ENCODE measurements around the gene SLC25A51. TPM values are rescaled to one million over a fixed set of nuclear protein-coding genes. Genes with fewer than 3 reads are reported as not detected.
A peak's percentile ranks its signal among the peaks of the same experiment; 100 is the strongest.

SLC25A51 gene
- total RNA-seq, 5 donors from 2014 or later (not counting 1 experiment from before 2014, with no cell fraction given), result 19.7 to 37.6 (median 32.4) TPM

DNA sequence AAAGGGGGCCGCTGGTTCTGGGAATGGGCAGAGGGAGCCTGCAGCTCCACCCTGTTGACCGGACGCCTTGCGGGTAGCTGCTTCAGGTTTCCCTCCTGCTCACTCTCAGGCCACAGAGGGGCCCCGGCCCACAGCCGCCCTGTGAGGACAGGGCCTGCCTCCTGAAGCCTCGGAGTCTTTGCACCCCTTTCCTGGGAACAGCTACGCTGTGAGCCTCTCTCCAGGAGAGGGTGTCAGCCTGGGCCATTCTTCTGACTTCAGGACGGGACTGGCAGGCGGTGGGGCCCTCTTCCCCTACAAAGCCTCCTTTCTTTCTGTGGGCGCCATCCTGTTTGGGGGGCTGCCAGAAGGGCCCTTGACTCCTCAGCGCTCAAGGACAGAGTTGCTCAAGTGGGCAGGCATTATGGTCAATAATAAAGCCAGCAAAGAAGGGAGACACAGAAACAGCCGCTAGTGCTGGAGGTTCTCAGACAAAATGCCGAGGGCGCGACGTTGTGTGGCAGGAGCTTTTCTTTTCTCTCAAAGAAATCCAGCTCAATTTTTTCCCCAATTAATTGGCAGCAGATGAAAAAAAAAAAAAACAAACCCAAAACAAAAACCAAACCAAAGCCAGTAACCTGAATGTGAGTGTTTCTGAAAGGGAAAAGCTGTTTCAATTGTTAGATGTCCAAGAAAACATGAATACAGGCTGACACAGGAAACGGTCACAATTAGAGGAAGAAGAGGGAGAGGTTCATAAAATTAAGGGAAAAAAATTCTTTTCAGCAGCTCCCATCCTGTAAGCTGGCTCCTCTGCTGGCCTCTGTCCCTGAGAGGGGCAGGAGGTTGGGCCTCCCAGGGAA, 12.8 kb upstream of the SLC25A51 start:
- Mint-ChIP-seq H3K27ac (no peak overlapping the region), H3K36me3 (no peaks in the 10 kb centered on the region), H3K4me3 (no peak overlapping the region), H3K9me3 (no peaks in the 10 kb centered on the region), H3K4me1 (peaks cover 0 to 2% (median 0%) of the 10 kb centered on the region in 3 donors), H3K27me3 (peaks cover 0 to 2% of the 10 kb centered on the region in 2 donors)
- H3K4me1 ChIP-seq (ENCODE audit: control insufficient read depth in 1 of 2, extremely low read depth in 1 of 2, insufficient read depth in 2 of 2, low read length in 2 of 2), result peaks cover 0 to 2% of the 10 kb centered on the region in 2 experiments
- no peak overlapping the region for H3K4me3 ChIP-seq (ENCODE audit: control insufficient read depth in 1 of 2, extremely low read depth in 1 of 2, low read length in 1 of 2)
- ChIA-PET CTCF (interaction anchor here (0.5 to 0.7 kb wide), 4 partner anchors 12 to 520 kb away, joined by 3 to 7 read pairs (median 4); no protein-coding TSS in a partner anchor), POLR2A (no interaction called here)
- no peak for DNase-seq
- no peak overlapping the region for H3K27ac ChIP-seq (ENCODE audit: low read length)
- H3K9me3 ChIP-seq, result no peaks in the 10 kb centered on the region
- ATAC-seq (replicated peaks in 1 of 4), result no peak
- H3K27me3 ChIP-seq (replicated peaks in 1 of 2; ENCODE audit: control insufficient read depth in 2 of 2, extremely low read depth in 1 of 2, insufficient read depth in 2 of 2, low read length in 1 of 2), result peaks cover 0 to 5% of the 10 kb centered on the region in 2 experiments
- WGBS (ENCODE audit: insufficient coverage), result 89% methylated on average over 11 of the region's 18 CpGs
- H3K36me3 ChIP-seq (ENCODE audit: control insufficient read depth in 2 of 2, extremely low read depth in 1 of 2, insufficient read depth in 1 of 2, low read length in 1 of 2), result no peaks in the 10 kb centered on the region

DNA sequence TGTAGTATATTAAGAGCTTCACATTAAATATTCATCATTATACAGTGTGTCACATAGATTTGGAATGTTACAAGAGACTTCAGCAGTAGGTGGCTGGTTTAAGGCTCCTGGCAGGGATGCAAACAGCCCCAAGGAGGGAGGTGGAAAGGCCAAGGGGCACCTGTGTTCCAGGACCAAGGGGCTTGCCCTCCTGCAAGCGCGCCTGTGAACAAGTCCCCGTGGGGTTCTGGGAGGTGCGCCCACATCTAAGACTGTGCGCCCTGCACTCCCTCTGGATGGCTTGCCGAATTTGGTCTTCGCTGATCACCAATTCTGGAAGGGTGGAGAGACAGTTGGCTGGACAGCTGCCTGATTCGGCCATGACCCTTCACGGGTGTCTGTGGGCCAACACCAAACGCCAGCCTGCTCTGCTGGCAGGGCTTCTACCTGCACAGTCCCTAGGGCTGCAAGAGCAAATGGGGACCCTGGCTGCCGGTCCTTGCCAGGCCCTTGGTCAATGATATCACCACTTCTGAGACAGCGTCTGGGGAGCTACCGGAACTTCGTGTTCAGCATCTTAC, 12.1 kb upstream of the SLC25A51 start:
- Mint-ChIP-seq H3K27me3 (peaks cover 0 to 2% of the 10 kb centered on the region in 2 donors), H3K9me3 (no peaks in the 10 kb centered on the region), H3K4me3 (no peak overlapping the region), H3K27ac (no peak overlapping the region), H3K36me3 (no peaks in the 10 kb centered on the region), H3K4me1 (peaks cover 0 to 2% (median 0%) of the 10 kb centered on the region in 3 donors)
- peaks cover 0 to 9% of the 10 kb centered on the region in 2 experiments for H3K27me3 ChIP-seq (replicated peaks in 1 of 2; ENCODE audit: control insufficient read depth in 2 of 2, extremely low read depth in 1 of 2, insufficient read depth in 2 of 2, low read length in 1 of 2)
- H3K4me1 ChIP-seq (ENCODE audit: control insufficient read depth in 1 of 2, extremely low read depth in 1 of 2, insufficient read depth in 2 of 2, low read length in 2 of 2), result peaks cover 0 to 2% of the 10 kb centered on the region in 2 experiments
- CTCF ChIA-PET, result interaction anchor here (1.0 to 1.5 kb wide), 3 partner anchors 12 to 244 kb away, joined by 3 read pairs; no protein-coding TSS in a partner anchor
- no peaks in the 10 kb centered on the region for H3K36me3 ChIP-seq (ENCODE audit: control insufficient read depth in 2 of 2, extremely low read depth in 1 of 2, insufficient read depth in 1 of 2, low read length in 1 of 2)
- DNase-seq (no peak), ATAC-seq (replicated peaks in 1 of 4) (no peak)
- POLR2A ChIA-PET, result no interaction called here
- H3K27ac ChIP-seq (ENCODE audit: low read length), result no peak overlapping the region
- no peak overlapping the region for H3K4me3 ChIP-seq (ENCODE audit: control insufficient read depth in 1 of 2, extremely low read depth in 1 of 2, low read length in 1 of 2)
- H3K9me3 ChIP-seq, result no peaks in the 10 kb centered on the region
- 88% methylated on average over 14 of the region's 14 CpGs for WGBS (ENCODE audit: insufficient coverage)

DNA sequence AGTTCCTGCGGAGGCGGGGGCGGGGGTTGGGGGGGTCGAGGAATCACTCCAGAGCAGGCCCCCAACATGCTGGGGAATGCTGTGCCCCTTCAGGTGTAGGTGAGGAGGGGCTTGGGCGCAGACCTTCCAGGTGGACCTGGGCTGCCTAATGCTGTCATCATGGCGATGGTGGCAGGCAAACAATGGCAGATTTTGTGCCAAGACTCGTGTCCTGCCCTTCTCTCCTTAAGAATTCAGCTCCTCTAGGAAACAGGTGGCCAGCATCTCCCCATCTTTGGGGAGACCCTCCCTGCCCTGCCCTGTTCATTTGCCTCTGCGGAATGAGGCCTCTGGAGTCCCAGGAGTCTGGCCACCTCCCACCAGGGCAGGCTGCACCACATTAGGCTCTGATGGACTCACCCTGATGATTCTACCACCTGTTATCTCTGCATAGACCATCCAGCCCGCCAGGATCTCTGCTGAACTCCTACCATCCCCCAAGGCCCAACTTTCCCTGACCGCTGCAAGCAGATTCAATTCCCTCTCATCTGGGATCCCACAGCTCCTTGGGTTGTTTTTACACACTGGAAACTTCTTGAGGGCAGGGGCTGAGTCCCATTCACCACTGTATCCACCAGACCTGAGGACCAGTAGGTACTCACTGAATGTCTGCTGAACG, 10.9 kb upstream of the SLC25A51 start:
- no peak overlapping the region for H3K4me3 Mint-ChIP-seq
- peaks cover 0 to 2% of the 10 kb centered on the region in 2 donors for H3K27me3 Mint-ChIP-seq
- DNase-seq (no peak), ATAC-seq (replicated peaks in 1 of 4) (no peak)
- peaks cover 0 to 2% (median 0%) of the 10 kb centered on the region in 3 donors for H3K4me1 Mint-ChIP-seq
- Histone ChIP-seq H3K9me3 (no peaks in the 10 kb centered on the region), H3K27me3 (replicated peaks in 1 of 2; ENCODE audit: control insufficient read depth in 2 of 2, extremely low read depth in 1 of 2, insufficient read depth in 2 of 2, low read length in 1 of 2) (peaks cover 0 to 9% of the 10 kb centered on the region in 2 experiments), H3K4me1 (ENCODE audit: control insufficient read depth in 1 of 2, extremely low read depth in 1 of 2, insufficient read depth in 2 of 2, low read length in 2 of 2) (peaks cover 0 to 2% of the 10 kb centered on the region in 2 experiments), H3K4me3 (ENCODE audit: control insufficient read depth in 1 of 2, extremely low read depth in 1 of 2, low read length in 1 of 2) (no peak overlapping the region), H3K27ac (ENCODE audit: low read length) (no peak overlapping the region), H3K36me3 (ENCODE audit: control insufficient read depth in 2 of 2, extremely low read depth in 1 of 2, insufficient read depth in 1 of 2, low read length in 1 of 2) (no peaks in the 10 kb centered on the region)
- CTCF ChIA-PET, result interaction anchor here (0.9 to 1.5 kb wide), 4 partner anchors 10 to 517 kb away, joined by 3 read pairs; no protein-coding TSS in a partner anchor
- 91% methylated on average over 8 of the region's 11 CpGs for WGBS (ENCODE audit: insufficient coverage)
- no peak overlapping the region for H3K27ac Mint-ChIP-seq
- H3K9me3 Mint-ChIP-seq, result no peaks in the 10 kb centered on the region
- POLR2A ChIA-PET, result no interaction called here
- no peaks in the 10 kb centered on the region for H3K36me3 Mint-ChIP-seq

DNA sequence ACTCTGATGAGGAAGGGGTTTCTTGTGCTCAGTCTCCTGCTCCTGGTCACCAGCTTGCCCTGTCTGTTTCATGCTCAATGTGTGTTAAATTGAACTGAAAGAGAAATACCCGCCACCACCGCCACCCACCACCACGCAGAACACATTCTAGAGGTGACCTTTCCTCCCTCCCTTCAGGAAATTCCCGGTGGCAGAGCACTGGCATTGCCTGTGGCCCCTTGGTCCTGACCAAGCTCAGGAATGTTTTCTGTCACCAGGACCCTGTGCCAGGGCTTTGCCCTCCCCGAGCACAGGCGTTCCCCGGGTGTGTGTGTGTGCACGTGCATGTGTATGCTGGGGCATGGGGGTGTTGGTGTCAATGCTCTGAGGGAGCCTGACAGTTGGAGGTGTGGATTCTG, 10.2 kb upstream of the SLC25A51 start:
- ChIA-PET CTCF (interaction anchor here (0.7 to 1.5 kb wide), 5 partner anchors 154 to 519 kb away, joined by 3 to 5 read pairs (median 3); no protein-coding TSS in a partner anchor), POLR2A (no interaction called here)
- H3K4me1 Mint-ChIP-seq, result peaks cover 0 to 2% (median 0%) of the 10 kb centered on the region in 3 donors
- ATAC-seq (replicated peaks in 1 of 4), result no peak
- 90% methylated on average over 5 of the region's 8 CpGs for WGBS (ENCODE audit: insufficient coverage)
- H3K27me3 ChIP-seq (replicated peaks in 1 of 2; ENCODE audit: control insufficient read depth in 2 of 2, extremely low read depth in 1 of 2, insufficient read depth in 2 of 2, low read length in 1 of 2), result peaks cover 0 to 9% of the 10 kb centered on the region in 2 experiments
- H3K27me3 Mint-ChIP-seq, result peaks cover 0 to 2% of the 10 kb centered on the region in 2 donors
- H3K9me3 ChIP-seq, result no peaks in the 10 kb centered on the region
- no peaks in the 10 kb centered on the region for H3K36me3 ChIP-seq (ENCODE audit: control insufficient read depth in 2 of 2, extremely low read depth in 1 of 2, insufficient read depth in 1 of 2, low read length in 1 of 2)
- peaks cover 0 to 2% of the 10 kb centered on the region in 2 experiments for H3K4me1 ChIP-seq (ENCODE audit: control insufficient read depth in 1 of 2, extremely low read depth in 1 of 2, insufficient read depth in 2 of 2, low read length in 2 of 2)
- H3K27ac Mint-ChIP-seq, result no peak overlapping the region
- no peak overlapping the region for H3K27ac ChIP-seq (ENCODE audit: low read length)
- H3K36me3 Mint-ChIP-seq, result no peaks in the 10 kb centered on the region
- H3K4me3 Mint-ChIP-seq, result no peak overlapping the region
- no peak overlapping the region for H3K4me3 ChIP-seq (ENCODE audit: control insufficient read depth in 1 of 2, extremely low read depth in 1 of 2, low read length in 1 of 2)
- no peak for DNase-seq
- H3K9me3 Mint-ChIP-seq, result no peaks in the 10 kb centered on the region

DNA sequence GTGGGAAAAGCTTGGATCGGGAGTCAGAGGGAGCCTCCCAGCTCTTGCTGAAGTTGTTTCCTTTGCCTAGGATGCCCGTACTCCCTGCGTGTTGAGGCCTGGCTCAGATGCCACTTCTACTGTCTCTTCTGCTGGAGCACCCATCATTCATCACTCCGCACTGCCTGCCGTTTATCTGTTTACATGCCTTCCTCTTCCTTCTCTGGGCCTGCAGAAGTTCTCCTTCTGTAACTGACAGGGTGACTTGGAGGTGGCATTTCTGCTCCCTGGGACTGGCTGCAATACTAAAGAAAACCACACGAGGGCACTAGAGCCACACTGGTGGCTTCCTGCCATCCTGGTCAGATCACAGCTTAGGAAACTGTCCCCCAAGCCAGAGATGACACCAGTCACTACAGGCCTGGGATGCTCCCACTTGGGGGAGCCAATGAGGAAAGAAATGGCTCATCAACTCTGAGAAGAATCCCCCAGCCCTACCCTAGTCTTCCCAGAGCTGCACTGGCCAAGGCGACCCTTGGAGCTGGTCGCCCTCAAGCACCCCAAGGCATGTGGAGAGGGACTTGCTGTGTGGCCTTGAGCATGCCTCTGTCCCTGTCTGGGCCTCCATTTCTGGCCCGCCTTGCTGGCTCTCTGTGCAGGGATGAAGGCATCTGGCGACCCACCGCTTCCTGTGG, 9.7 kb upstream of the SLC25A51 start:
- POLR2A ChIA-PET, result interaction anchor here in 1 of 2 donors (0.6 kb wide), 1 partner anchor 531 kb away, joined by 10 read pairs; no protein-coding TSS in a partner anchor
- Histone ChIP-seq H3K27me3 (replicated peaks in 1 of 2; ENCODE audit: control insufficient read depth in 2 of 2, extremely low read depth in 1 of 2, insufficient read depth in 2 of 2, low read length in 1 of 2) (peaks cover 0 to 9% of the 10 kb centered on the region in 2 experiments), H3K4me1 (ENCODE audit: control insufficient read depth in 1 of 2, extremely low read depth in 1 of 2, insufficient read depth in 2 of 2, low read length in 2 of 2) (peaks cover 0 to 2% of the 10 kb centered on the region in 2 experiments), H3K9me3 (no peaks in the 10 kb centered on the region), H3K36me3 (ENCODE audit: control insufficient read depth in 2 of 2, extremely low read depth in 1 of 2, insufficient read depth in 1 of 2, low read length in 1 of 2) (no peaks in the 10 kb centered on the region), H3K27ac (ENCODE audit: low read length) (no peak overlapping the region), H3K4me3 (ENCODE audit: control insufficient read depth in 1 of 2, extremely low read depth in 1 of 2, low read length in 1 of 2) (no peak overlapping the region)
- Mint-ChIP-seq H3K27me3 (peaks cover 0 to 2% of the 10 kb centered on the region in 2 donors), H3K36me3 (no peaks in the 10 kb centered on the region), H3K9me3 (no peaks in the 10 kb centered on the region), H3K27ac (no peak overlapping the region), H3K4me1 (peaks cover 0 to 2% (median 0%) of the 10 kb centered on the region in 3 donors), H3K4me3 (no peak overlapping the region)
- peak; percentile 28 to 83 (median 68) for DNase-seq
- peak; percentile 78 to 85 (median 84) for ATAC-seq (replicated peaks in 1 of 4)
- CTCF ChIA-PET, result interaction anchor here (0.6 to 1.3 kb wide), 8 partner anchors 11 to 1541 kb away, joined by 3 to 8 read pairs (median 4); no protein-coding TSS in a partner anchor
- 78% methylated on average over 7 of the region's 11 CpGs for WGBS (ENCODE audit: insufficient coverage)
